C1 segment of cervical spinal cord (tissue), 14 donors: ENCODE measurements around the gene ATF7IP.
"Not testable (repeated sequence)": the region's sequence is repeated elsewhere in the genome, so short reads cannot be mapped to it uniquely, and the experiment has no call there.

Experiments
- DNase-seq, 14 donors: peaks; one replicate each; lab custom pipeline; 2025; lab: John Stamatoyannopoulos, UW

Gene ATF7IP

DNA sequence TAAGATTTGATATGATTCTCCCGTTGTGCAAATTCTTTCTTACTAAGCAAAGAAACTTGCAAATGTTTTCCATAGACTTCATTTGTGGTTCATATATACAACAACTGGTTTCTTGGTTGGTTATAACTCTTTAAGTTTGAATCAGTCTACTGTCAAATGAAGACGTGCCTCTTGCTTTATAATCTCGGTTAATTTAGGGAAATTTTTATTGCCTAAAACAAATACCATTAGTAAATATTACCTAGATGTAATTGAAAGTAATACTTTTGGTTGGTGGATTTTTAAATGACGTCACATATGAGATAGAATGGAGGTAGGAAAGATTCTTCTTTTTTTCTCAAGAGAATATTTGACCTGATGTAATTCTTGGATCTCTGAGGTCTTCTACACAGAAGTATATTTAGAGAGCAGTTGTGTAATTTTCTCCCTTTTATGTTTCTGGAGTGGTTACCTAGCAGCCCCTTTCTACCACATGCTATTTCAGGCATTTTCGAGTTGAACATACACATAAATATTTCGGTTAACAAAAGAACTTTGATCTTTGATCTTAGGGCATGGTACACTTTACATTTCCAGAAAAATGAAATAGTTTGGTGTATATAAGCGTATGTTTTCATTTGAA is 1.7 kb downstream of the ATF7IP start:
- DNase-seq, result peak in 1 of 14 donors; percentile 45

DNA sequence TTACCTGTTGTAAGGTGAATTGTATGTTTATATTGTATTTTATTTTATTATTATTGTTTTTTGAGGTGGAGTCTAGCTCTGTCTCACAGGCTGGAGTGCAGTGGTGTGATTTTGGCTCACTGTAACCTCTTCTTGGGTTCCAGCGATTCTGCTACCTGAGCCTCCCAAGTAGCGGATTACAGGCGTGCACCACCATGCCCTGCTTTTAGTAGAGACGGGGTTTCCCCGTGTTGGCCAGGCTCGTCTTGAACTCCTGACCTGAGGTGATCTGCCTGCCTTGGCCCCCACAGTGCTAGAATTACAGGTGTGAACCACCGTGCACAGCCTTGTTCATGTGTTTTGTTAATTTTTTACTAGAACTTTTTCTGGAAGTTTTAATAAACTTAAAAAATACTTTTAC is 3.8 kb downstream of the ATF7IP start:
- DNase-seq, result no peak

DNA sequence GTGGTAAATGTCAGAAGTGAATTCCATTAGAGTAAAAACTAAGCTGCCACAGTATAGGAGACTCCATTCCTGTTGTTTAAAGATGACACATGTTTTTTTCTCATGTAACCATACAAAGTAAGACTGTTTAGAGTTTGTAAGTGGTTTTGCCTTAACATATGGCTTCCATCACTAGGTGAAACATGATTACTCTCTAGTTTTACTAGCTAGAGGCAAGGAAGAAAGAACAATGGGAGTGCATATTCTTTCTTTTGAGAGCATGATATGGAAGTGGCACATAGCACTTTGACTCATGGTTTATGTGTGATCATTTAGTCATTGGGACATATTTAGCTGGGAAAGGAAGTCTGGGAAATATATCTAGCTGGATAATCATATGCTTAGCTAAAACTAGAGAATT is 7.7 kb downstream of the ATF7IP start:
- no peak for DNase-seq

DNA sequence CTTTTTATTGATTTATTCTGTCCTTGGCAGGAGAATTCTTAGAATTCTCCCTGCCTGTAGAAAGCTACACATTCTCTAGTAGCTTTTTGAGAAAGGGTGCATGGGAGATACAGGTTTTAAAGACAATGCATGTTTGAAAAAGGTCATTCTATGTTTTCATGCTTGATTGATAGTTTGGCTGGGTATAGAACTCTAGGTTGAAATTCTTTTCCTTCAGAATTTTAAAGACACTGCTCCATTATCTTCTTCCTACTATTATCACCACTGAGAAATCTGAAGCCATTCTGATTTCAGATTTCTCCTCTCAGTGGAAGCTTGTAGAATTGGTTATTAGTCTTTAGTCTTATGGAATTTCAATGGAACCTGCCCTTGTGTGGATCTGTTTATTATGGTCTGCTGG is 14.0 kb downstream of the ATF7IP start:
- DNase-seq, result no peak

DNA sequence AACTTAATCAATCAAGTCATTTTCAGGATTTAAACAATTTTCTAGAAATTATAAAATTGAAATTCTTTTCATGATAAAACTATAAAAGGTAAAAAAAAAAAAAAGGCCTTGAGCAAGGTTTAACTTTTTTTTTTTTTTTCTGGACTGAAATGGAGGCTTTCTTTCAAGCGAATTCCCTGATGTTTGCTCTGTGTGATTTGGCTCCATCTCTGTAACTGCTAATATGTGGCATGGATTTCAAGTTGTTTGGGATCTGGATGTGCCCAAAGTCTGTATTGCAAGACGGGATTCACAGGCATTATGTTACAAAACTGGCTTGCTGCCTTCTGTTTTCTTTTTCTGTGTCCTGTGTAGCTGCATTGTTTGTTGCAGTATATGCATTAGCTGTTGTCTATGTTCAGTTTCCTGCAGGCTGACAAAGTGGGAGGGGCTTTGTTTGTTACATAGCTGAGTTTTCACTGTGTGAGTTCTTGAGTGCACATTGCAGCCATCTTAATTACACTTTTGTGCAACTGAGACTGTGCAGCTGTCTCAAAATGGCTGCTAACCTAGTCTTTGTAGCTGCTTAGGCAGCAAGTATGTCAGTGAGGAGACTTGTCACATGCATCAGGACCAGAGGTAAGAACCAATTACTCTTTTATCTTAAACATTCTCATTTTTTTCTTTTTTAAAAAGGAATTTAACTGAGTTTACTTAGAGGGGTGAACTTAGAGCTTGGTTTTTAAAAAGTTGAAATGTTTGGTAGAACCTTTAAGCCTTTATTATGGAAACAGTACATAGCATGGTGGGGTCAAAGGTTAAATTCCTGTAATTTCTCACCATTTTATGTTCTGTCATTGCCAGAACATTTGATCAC is 19.5 kb downstream of the ATF7IP start:
- DNase-seq, result peak in 11 of 14 donors; percentile 13 to 79 (median 49)

DNA sequence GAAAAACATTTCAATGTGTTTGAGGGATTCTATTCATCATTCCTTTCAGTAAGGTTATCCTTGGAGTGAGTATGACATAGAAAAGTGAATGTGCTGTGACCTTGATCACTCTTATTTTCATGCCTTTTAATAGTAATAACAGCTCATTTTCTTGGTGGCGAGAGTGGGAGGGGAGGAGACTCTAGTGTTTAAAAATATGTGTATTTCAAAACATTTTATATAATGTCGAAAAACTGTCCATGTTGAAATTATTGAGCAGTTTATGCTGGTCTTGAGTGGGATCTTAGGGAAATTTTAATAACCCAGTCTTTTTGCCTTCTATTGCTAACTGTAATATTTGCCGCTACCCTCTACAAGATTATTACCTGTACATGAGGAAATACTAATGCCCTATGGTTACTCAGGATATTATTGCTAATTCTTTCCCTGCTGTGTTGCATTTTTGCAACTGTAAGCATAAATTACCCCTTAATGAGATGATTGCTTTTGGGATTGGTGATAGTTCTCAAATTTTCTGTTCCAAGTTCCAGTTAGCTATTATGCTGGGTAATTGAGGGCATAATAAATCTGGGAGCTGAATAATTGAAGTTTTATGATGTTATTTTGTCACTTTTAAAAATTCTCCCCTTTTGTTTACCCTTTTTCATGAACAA is 21.9 kb downstream of the ATF7IP start:
- DNase-seq, result no peak

DNA sequence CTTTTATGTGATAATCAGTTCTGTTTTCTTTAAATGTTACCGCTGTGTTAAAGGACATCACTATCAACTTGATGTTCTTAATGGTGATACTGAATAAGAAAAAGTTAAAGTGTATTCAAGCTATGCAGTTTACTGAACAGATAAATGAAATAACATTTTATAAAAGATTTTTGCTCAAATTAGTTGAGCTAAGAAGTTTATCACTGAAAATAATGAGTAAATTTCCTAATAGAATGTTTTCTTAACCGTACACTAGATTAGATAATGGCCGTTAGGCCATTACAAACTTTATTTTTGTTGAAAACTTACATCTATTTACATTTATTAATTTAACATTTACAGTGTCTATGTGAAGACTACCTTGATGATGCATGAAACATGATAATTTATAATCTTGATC is 25.0 kb downstream of the ATF7IP start:
- DNase-seq, result no peak

DNA sequence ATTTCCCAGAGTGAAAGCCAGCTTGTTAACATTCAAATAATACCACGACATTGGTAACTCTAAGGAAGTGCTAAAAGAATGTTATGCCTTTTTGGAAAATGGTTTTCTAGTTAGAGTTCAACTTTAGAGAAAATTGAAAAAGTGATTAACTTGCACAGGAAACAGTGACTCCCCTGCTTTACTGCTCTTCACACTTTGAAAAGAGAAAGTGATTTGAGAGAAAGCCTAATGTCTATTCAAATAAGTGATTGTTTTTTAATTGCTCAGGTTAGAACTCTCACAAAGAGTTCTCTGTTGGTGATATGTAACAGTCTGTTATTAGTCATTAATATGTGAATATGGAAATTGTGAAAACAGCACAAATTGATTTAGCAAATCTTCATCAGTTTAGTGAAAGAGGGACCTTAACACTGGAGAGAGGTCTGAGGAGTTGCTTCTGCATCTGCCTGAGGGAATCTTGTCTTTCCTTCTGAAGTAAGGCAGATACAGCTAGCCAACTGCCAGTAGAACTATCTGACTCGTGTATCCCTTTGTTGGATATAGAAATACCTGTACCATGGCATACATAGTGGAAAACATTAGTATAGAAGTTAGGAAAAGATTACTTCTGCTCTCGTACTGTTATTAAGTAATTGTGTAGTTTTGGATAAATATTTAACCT is 25.5 kb downstream of the ATF7IP start:
- no peak for DNase-seq

DNA sequence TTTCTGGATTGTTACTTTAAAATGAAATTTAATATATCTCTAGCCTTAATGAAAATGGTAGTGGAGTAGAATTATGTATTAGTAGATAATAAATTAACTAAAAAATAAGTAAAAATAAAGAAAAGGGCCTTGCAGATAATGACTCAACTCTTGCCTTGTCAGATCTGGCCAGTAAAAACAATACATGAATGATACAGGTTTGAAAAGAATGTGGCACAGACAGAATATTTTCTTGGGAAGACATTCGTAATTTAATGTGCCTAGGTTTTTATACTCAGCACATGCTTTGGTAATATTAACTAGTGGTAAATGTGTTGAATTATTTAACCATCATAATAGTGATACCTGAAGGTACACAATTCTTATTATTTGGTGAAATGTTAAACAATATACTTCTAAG is 28.3 kb downstream of the ATF7IP start:
- no peak for DNase-seq

DNA sequence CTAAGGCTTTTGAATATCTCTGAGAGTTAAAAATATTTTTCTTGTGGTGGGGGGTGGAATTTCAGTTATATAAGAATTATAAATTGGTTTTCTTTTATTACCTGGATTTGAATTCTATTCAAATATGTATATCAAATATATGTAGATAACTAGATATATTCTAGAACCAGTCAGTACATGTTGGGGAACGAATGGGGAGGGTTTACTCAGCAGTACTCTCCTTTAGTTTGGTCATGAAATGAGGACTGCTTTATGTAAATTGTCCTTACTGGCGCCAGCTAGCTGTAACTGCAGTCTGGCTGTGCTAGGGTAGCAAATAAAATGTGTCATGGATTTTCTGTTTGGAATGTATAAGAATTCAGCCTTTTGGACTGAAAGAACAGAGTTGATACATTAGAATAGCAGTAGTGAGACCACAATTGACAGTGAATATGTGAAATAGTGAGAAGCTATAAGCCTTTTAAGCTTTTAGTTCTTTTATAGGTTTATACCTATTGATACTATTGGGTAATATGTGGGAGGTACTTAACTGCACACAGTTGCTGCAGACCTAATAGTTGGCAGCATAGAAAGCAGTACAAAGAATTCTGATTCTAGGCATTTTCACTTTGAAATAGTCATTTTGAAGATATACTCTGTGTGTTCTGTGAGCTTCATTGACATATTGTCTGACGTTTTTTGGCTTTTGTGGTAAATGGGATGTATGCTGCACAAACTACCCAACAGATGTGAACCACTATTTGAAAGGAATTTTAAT is 29.0 kb downstream of the ATF7IP start:
- peak in 6 of 14 donors; percentile 4 to 89 (median 13) for DNase-seq

DNA sequence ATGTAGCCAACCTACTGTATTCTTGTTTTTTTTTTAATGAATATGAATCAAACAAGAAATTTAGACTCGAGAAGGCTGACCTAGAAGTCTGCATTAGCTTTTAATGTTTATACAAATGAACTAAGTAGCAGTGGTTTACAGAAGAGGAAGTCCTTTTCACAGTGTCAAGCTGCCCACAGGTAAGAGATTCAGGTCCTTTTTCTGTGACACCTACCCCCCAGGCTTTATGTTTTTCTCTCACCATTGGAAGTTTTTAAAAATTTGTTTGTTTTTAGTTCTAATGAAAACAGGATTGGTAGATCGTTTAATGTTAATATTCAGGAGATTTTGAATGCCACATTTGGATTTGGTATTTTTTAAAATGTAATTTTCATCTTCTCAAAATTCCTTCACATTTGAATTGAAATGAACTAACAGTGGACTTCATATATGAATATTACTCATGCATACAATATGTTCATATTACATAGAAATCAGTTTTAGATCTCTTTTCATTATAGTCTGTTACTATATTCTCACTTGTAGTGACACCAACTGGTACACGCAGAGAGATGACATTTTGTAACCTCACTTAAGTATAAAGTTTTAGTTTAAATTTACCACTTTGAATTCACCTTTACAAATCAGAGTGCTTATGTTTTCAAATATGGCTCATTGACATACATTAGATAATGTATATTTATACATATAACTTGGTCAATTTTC is 29.7 kb downstream of the ATF7IP start:
- DNase-seq, result peak in 1 of 14 donors; percentile 64

DNA sequence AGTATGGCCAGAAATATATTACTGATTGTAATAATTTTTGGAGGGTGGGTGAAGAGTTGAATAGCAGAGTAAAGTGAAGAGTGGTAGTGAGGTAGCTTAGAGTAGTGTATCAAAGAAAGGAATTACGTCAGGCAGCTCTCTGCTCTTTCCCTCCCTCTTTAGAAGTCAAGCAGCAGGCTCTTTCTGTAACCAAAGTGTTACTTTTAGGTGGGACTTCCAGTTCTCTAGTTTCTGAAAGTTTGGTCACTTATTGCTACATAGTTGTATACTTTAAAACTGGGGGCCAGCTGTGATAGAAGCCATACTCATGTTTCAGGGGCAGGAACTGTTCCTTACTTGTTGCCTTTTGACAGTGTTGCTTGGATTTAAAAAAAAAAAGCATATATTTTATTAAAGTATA is 30.6 kb downstream of the ATF7IP start:
- no peak for DNase-seq

DNA sequence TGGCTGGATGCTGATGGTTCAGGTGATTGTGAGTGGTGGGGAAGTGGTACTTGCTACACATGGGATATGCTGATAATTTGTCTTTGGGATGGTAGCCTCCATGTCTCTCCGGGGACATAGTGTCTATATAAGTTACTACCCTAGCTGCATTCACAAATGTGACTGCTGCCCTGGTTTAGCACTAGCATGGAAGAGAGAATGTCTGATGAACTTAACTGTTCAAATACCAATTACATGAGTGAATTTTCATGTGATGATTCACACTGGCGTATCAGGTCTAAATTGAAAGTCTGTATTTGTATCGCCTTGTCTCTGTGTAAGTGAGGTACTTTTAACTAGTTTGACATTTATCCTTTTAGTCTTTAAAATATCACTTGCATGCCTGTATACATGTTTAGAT is 34.4 kb downstream of the ATF7IP start:
- DNase-seq, result no peak

DNA sequence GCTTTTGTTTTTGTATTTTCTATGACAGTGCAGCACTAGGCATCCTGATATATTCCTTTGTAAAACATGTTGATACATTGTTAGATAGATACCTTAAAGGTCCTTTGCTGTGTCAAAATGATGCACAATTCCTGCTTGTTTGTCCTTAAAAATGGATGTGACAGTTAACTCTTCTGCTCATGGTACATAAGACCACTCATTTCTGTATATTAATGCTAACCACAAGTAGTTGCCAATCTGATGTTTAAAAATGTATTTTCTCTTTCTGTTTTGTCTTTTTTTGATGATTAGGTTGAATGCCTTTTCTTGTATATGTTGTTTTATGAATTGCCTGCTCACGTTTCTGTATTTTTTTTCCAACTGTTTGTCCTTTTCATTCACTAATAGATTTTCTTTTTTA is 35.1 kb downstream of the ATF7IP start:
- DNase-seq, result no peak

DNA sequence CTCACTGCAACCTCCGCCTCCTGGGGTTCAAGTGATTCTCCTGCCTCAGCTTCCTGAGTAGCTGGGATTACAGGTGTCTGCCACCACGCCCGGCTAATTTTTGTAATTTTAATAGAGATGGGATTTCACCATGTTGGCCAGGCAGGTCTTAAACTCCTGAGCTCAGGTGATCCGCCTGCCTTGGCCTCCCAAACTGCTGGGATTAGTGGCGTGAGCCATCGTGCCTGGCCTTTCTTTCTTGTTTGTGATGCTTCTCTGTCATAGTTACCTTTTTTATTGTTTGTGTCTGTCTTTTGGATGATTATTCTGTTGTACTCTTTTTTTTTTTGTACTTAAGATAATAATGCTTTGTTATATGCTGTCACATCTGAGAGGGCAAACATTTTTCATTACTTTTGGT is 35.8 kb downstream of the ATF7IP start:
- not testable (repeated sequence) for DNase-seq

DNA sequence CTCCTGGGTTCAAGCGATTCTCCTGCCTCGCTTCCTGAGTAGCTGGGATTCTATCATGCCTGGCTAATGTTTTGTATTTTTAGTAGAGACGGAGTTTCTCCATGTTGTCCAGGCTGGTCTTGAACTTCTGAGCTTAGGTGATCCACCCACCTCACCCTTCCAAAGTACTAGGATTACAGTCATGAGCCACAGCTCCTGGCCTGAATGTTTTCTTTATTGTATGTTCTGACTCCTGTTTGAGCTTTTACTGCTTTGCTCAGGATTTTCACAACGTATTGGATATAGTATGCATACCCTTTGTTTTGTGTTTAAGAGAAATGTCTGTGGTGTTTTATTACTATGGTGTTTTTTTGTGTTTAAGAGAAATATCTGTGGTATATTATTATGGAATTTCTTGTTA is 37.2 kb downstream of the ATF7IP start:
- DNase-seq, result no peak

DNA sequence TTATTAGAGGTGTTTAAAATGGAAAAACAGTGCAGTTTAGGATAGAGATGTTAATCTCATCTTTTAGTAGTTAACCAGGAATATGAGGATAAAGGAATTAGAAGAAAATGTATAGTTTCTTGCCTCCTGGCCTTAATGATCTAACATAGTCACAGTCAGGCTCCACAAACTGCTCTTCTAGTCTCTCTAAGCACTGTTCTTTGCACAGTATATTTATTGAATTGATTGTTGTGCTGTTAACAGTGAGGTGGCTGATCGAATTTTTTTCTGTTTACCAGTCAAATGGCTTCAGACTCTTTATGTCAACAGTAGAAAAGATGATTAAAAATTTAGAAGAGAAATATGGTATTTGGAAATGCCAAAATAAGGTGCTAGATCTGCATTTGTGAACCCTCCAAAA is 37.8 kb downstream of the ATF7IP start:
- DNase-seq, result no peak

DNA sequence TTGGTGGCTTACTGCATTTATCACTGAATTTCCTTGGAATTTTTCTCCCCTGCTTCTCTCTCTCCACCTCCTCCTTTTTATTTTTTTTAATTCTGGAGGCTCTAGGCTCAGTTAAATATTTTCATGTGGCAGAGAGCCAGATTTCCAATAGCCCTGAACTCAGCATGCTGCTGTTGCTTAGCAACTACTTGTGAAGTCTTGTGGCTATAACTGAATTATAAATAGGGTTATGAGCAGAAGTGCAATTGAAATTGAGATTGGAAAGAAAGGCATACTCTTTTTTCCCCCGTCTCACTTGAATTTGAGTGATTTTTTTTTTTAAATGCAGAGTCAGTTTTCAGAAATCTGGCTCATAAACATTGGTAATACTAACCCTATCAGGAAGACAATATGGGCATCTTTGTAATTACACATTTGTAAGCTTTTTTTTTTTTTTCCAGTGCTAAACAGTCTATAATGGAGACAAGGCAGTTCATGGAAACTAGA is 38.3 kb downstream of the ATF7IP start:
- DNase-seq, result peak in 1 of 14 donors; percentile 92

DNA sequence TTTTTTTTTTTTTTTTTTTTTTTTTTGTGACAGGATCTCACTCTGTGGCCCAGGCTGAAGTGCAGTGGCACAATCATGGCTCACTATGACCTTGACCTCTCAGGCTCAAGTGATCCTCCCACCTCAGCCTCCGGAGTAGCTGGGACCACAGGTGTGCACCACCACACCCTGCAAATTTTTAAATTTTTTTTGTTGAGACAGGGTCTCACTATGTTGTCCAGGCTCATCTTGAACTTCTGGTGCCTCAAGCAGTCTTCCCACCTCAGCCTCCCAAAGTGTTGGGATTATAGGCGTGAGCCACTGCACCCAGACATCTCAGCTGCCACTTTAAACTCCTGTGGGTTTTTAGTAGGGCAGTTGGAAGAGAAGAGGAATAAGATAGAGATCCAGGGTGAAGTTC is 39.9 kb downstream of the ATF7IP start:
- not testable (repeated sequence) for DNase-seq

DNA sequence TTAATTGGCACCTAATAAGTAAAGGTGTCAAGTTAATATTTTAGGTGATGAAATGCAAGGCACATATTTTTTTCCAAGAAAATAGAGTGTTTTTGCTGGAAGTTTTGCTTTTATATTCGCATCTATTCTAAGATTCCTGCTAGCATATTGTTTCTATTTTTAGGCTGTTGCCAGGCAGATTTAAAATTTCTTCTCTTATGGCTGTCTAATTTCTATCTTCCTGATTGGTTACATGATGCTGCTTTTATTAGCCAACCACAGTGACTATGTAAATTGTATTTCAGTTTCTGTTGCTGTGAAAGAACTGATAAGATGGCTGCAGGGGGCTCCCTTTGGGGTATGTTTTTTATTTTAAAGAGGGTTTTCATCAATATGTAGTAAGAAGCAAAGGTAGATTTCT is 42.7 kb downstream of the ATF7IP start:
- DNase-seq, result peak in 1 of 14 donors; percentile 77

DNA sequence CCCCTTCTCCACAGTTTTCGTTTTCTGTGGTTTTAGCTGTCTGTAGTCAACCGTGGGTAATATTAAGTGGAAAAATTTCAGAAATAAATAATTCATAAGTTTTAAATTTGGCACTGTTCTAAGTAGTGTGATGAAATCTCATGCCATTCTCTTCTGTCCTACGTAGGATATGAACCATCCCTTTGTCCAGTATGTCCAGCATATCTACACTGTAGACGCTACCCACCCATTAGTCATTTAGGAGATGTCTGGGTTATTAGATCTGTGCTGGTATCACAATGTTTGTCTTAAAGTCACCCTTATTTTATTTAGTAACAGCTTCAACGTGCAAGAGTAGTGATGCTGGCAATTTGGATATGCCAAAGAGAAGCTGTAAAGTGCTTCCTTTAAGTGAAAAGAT is 44.7 kb downstream of the ATF7IP start:
- DNase-seq, result no peak
